HCT116 (cell line): ENCODE measurements around the gene PTPRCAP. TPM values are rescaled to one million over a fixed set of nuclear protein-coding genes. Genes with fewer than 3 reads are reported as not detected.

Source experiments
- ATAC-seq: fragments of 200-7000 bp; cut with Tn5 transposase; 2 replicates; pipeline ENCODE4 v1.9.1; 2020; ENCODE audit warnings: mild to moderate bottlenecking, moderate library complexity
- BruUV-seq: library from RNA; stranded (reverse); fragments of 400-500 nt; replicated peaks from 2 replicates; lab custom pipeline; 2021; lab: Mats Ljungman, UMichigan
- CTCF ChIA-PET: fragments of 300-600 bp; sonication (Branson Sonifier 250); formaldehyde crosslinking; loops from one replicate; lab custom pipeline; 2021; ENCODE audit warnings: antibody characterized with exemption; lab: Charles Lee
- POLR2A ChIA-PET: fragments of 300-600, 350-600 bp; sonication (Branson Sonifier 250); formaldehyde crosslinking; loops from one replicate; lab custom pipeline; 2021; ENCODE audit warnings: antibody characterized with exemption; lab: Charles Lee
- RAD21 ChIA-PET, 2 experiments: fragments of 300-600 bp; sonication (Branson Sonifier 250); formaldehyde crosslinking; loops; one replicate each; lab custom pipeline; 2023; ENCODE audit warnings: low total read pairs in 2 of 2; ENCODE audit not compliant: uncharacterized antibody in 2 of 2, unreplicated experiment in 2 of 2, low non-redundant PET in 1 of 2; lab: Charles Lee
- DNase-seq: peaks from one replicate; pipeline ENCODE4 v3.0.0-alpha.2; 2010; ENCODE audit warnings: low read depth, low spot score
- H2AFZ ChIP-seq: fragments of 200-600 bp; shearing (Covaris generic), sonication (generic); 2 replicates; pipeline ENCODE4 v1.6.1; 2017; ENCODE audit warnings: low read depth, mixed run types, mixed read lengths, antibody characterized with exemption, low read length; ENCODE audit not compliant: poor library complexity, severe bottlenecking
- H3K27ac ChIP-seq: 2 replicates; pipeline ENCODE4 v1.5.1; 2012; ENCODE audit warnings: low read depth, low read length
- H3K27me3 ChIP-seq: fragments of 200-600 bp; sonication (generic); 2 replicates; pipeline ENCODE4 v1.6.1; 2016; ENCODE audit warnings: mixed run types, low read length, mixed read lengths; ENCODE audit not compliant: insufficient read depth
- H3K36me3 ChIP-seq, 2 experiments: fragments of 200-500 bp in 1 of 2; fragments of 200-600 bp in 1 of 2; sonication (Bioruptor generic) in 1 of 2; sonication (generic) in 1 of 2; 2 replicates each; pipeline versions ENCODE4 v1.5.1 to v1.6.1; 2014 to 2016; ENCODE audit warnings: low read length in 2 of 2, inconsistent platforms in 1 of 2, mixed read lengths in 1 of 2, mixed run types in 1 of 2; ENCODE audit not compliant: insufficient read depth in 2 of 2, control insufficient read depth in 1 of 2
- H3K4me1 ChIP-seq, 2 experiments: fragments of 200-600 bp in 1 of 2; sonication (generic) in 1 of 2; 2 replicates each; pipeline versions ENCODE4 v1.5.1 to v1.6.1; 2012 to 2017; ENCODE audit warnings: low read length in 2 of 2, inconsistent platforms in 1 of 2, mild to moderate bottlenecking in 1 of 2, mixed read lengths in 1 of 2, mixed run types in 1 of 2, moderate library complexity in 1 of 2; ENCODE audit not compliant: insufficient read depth in 2 of 2, control insufficient read depth in 1 of 2
- H3K4me2 ChIP-seq: fragments of 200-600 bp; sonication (generic); 2 replicates; pipeline ENCODE4 v1.6.1; 2017; ENCODE audit warnings: mixed run types, low read length, mixed read lengths
- H3K4me3 ChIP-seq, 2 experiments: fragments of 200-600 bp in 1 of 2; sonication (generic) in 1 of 2; replicated peaks in 1 of 2; 2 replicates each; pipeline ENCODE4 v1.5.1; 2011 to 2016; ENCODE audit warnings: low read length in 2 of 2, control low read depth in 1 of 2, low read depth in 1 of 2, mild to moderate bottlenecking in 1 of 2, mixed read lengths in 1 of 2, mixed run types in 1 of 2
- H3K79me2 ChIP-seq: fragments of 200-600 bp; sonication (generic); 2 replicates; pipeline ENCODE4 v1.6.1; 2017; ENCODE audit warnings: mild to moderate bottlenecking, mixed run types, low read length, moderate library complexity, mixed read lengths; ENCODE audit not compliant: insufficient read depth
- H3K9ac ChIP-seq: fragments of 200-600 bp; sonication (generic); 2 replicates; pipeline ENCODE4 v1.6.1; 2016; ENCODE audit warnings: low read length, mixed read lengths
- H3K9me2 ChIP-seq: fragments of 200-600 bp; sonication (generic), shearing (Covaris generic); 2 replicates; pipeline ENCODE4 v1.6.1; 2017; ENCODE audit warnings: mixed run types, mild to moderate bottlenecking, moderate library complexity; ENCODE audit not compliant: insufficient read depth
- H3K9me3 ChIP-seq, 2 experiments: fragments of 200-500 bp in 1 of 2; fragments of 200-600 bp in 1 of 2; sonication (Bioruptor generic) in 1 of 2; sonication (generic) in 1 of 2; 2 replicates each; pipeline ENCODE4 v1.6.1; 2014 to 2017; ENCODE audit warnings: low read length in 2 of 2, mixed read lengths in 2 of 2, inconsistent platforms in 1 of 2, low read depth in 1 of 2, mild to moderate bottlenecking in 1 of 2, mixed run types in 1 of 2, moderate library complexity in 1 of 2; ENCODE audit not compliant: control insufficient read depth in 1 of 2, insufficient read depth in 1 of 2
- H4K20me1 ChIP-seq: fragments of 200-600 bp; sonication (generic), shearing (Covaris generic); 2 replicates; pipeline ENCODE4 v1.6.1; 2017; ENCODE audit warnings: mixed run types, mild to moderate bottlenecking, moderate library complexity; ENCODE audit not compliant: insufficient read depth
- EGR1 ChIP-seq: IDR thresholded peaks from 2 replicates; pipeline ENCODE4 v1.6.1; 2012; ENCODE audit warnings: low read depth
- ELF1 ChIP-seq: IDR thresholded peaks from 2 replicates; pipeline ENCODE4 v1.6.1; 2012; ENCODE audit warnings: low read depth, borderline replicate concordance
- EZH2 ChIP-seq: fragments of 200-600 bp; sonication (generic); IDR thresholded peaks from 2 replicates; pipeline ENCODE4 v1.6.1; 2017; ENCODE audit warnings: antibody characterized with exemption, mixed run types
- EZH2phosphoT487 ChIP-seq: fragments of 200-600 bp; IDR thresholded peaks from 2 replicates; pipeline ENCODE4 v1.6.1; 2018; ENCODE audit warnings: antibody characterized with exemption, borderline replicate concordance
- FOSL1 ChIP-seq: IDR thresholded peaks from 2 replicates; pipeline ENCODE4 v1.6.1; 2012; ENCODE audit warnings: low read depth
- JUND ChIP-seq: IDR thresholded peaks from 2 replicates; pipeline ENCODE4 v1.6.1; 2012
- POLR2AphosphoS5 ChIP-seq: IDR thresholded peaks from 2 replicates; pipeline ENCODE4 v1.6.1; 2011; ENCODE audit warnings: mild to moderate bottlenecking, low read depth, low read length, moderate library complexity
- RAD21 ChIP-seq: IDR thresholded peaks from 2 replicates; pipeline ENCODE4 v1.6.1; 2012; ENCODE audit warnings: low read depth, mild to moderate bottlenecking
- SP1 ChIP-seq: IDR thresholded peaks from 2 replicates; pipeline ENCODE4 v1.6.1; 2012; ENCODE audit warnings: low read depth
- SRF ChIP-seq: IDR thresholded peaks from 2 replicates; pipeline ENCODE4 v1.6.1; 2012; ENCODE audit warnings: low read depth
- TCF7L2 ChIP-seq: IDR thresholded peaks from 2 replicates; pipeline ENCODE4 v1.7.0; 2011; ENCODE audit warnings: borderline replicate concordance, inconsistent platforms; ENCODE audit not compliant: insufficient read depth, insufficient read length; ENCODE audit errors: extremely low read depth
- ZFX ChIP-seq: fragments of 450-650 bp; IDR thresholded peaks from 2 replicates; pipeline ENCODE4 v1.6.1; 2017
- ZNF274 ChIP-seq: fragments of 200-500 bp; sonication (Bioruptor generic); IDR thresholded peaks from 2 replicates; pipeline ENCODE4 v1.6.1; 2014; ENCODE audit warnings: mild to moderate bottlenecking, low read depth, low read length, inconsistent platforms
- intact Hi-C: fragments of 100-400 bp; cut with micrococcal nuclease; formaldehyde crosslinking; loops from 2 replicates; pipeline ENCODE4 v1.10.0; 2022
- total RNA-seq: library from RNA; stranded (reverse); gene quantifications from one replicate; pipeline ENCODE4 v1.2.1, GENCODE V29; 2021; ENCODE audit not compliant: unreplicated experiment
- TF ChIP-seq, protein P1 (sequence below): IDR thresholded peaks from 2 replicates; pipeline ENCODE4 v1.6.1; 2012
- TF ChIP-seq, protein P2 (sequence below): IDR thresholded peaks from 2 replicates; pipeline ENCODE4 v1.6.1; 2012
- TF ChIP-seq, protein P3 (sequence below): IDR thresholded peaks from 2 replicates; pipeline ENCODE4 v1.6.1; 2011; ENCODE audit warnings: mild to moderate bottlenecking, low read length, moderate library complexity; ENCODE audit not compliant: insufficient replicate concordance; ENCODE audit errors: extremely low read depth
- TF ChIP-seq, protein P4 (sequence below): IDR thresholded peaks from 2 replicates; pipeline ENCODE4 v1.6.1; 2012; ENCODE audit warnings: low read depth

The PTPRCAP gene
- total RNA-seq, 1 experiment from 2014 or later, result 1.4 TPM

DNA sequence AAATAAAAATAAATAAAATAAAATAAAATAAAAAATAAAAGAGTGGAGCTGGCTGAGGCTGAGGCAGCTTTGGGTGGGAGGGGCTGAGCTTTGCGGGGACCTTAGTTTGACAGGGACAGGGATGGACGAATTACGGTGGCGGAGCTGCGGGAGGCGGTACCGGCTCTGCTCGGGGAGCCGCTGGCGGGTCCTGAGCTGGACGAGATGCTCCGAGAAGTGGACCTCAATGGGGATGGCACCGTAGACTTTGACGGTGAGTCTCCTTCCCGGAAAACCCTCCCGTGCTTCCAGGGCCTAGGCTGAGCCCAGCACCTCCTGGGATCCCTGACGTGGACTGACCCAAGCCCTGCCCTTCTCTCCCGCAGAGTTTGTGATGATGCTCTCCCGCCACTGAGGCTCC lies 20.8 kb upstream of the PTPRCAP start:
- Histone ChIP-seq H4K20me1 (no peaks in the 10 kb centered on the region), H2AFZ (no peak overlapping the region), H3K27ac (no peak overlapping the region), H3K4me2 (no peak overlapping the region), H3K9me2 (no peaks in the 10 kb centered on the region), H3K4me1 (peaks cover 4 to 7% of the 10 kb centered on the region in 2 experiments), H3K27me3 (no peaks in the 10 kb centered on the region), H3K79me2 (no peaks in the 10 kb centered on the region), H3K36me3 (no peaks in the 10 kb centered on the region), H3K4me3 (no peak overlapping the region), H3K9me3 (no peaks in the 10 kb centered on the region), H3K9ac (no peak overlapping the region)
- POLR2A ChIA-PET, result no interaction called here
- no TSS peak for BruUV-seq
- CTCF ChIA-PET, result no interaction called here
- RAD21 ChIA-PET, result no interaction called here
- DNase-seq (no peak), ATAC-seq (no peak)
- intact Hi-C loops, result no loop called here
- TF ChIP-seq, protein P1, sequence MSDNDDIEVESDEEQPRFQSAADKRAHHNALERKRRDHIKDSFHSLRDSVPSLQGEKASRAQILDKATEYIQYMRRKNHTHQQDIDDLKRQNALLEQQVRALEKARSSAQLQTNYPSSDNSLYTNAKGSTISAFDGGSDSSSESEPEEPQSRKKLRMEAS, result no peak
- TF ChIP-seq ZFX, result no peak
- TF ChIP-seq, all 23 proteins: peak for 0

DNA sequence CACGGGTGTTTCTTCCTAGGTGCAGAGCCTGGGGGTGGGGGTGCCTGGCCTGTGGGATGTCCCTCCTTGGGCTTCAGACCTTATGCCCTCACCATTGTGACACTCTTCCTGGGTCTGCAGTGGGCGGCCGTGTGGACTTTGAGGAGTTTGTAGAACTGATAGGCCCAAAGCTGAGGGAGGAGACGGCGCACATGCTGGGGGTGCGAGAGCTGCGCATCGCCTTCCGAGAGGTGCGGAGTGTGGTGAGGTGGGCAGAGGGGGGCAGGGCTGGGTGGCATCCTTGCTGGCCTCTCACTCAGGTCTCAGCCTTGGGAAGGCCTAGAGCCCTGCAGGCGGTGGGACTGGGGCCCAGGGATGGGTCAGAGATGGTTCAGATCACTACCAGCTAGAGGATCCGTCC lies 20.0 kb upstream of the PTPRCAP start:
- BruUV-seq, result no TSS peak
- intact Hi-C loops, result no loop called here
- ChIA-PET POLR2A (no interaction called here), RAD21 (no interaction called here), CTCF (no interaction called here)
- no peak overlapping the region for H3K4me3 ChIP-seq
- no peak overlapping the region for H3K9ac ChIP-seq
- H3K27ac ChIP-seq, result no peak overlapping the region
- no peak for ATAC-seq
- no peak for DNase-seq
- no peaks in the 10 kb centered on the region for H3K79me2 ChIP-seq
- H3K4me1 ChIP-seq, result no peaks in the 10 kb centered on the region
- no peaks in the 10 kb centered on the region for H3K9me3 ChIP-seq
- H3K9me2 ChIP-seq, result no peaks in the 10 kb centered on the region
- H2AFZ ChIP-seq, result no peak overlapping the region
- H3K27me3 ChIP-seq, result no peaks in the 10 kb centered on the region
- H4K20me1 ChIP-seq, result no peaks in the 10 kb centered on the region
- no peaks in the 10 kb centered on the region for H3K36me3 ChIP-seq
- no peak overlapping the region for H3K4me2 ChIP-seq
- TF ChIP-seq, protein P2, sequence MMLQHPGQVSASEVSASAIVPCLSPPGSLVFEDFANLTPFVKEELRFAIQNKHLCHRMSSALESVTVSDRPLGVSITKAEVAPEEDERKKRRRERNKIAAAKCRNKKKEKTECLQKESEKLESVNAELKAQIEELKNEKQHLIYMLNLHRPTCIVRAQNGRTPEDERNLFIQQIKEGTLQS, result no peak
- no peak for TF ChIP-seq EGR1
- no peak for TF ChIP-seq RAD21
- TF ChIP-seq EZH2phosphoT487, result no peak
- no peak for TF ChIP-seq ELF1
- TF ChIP-seq, protein P3, sequence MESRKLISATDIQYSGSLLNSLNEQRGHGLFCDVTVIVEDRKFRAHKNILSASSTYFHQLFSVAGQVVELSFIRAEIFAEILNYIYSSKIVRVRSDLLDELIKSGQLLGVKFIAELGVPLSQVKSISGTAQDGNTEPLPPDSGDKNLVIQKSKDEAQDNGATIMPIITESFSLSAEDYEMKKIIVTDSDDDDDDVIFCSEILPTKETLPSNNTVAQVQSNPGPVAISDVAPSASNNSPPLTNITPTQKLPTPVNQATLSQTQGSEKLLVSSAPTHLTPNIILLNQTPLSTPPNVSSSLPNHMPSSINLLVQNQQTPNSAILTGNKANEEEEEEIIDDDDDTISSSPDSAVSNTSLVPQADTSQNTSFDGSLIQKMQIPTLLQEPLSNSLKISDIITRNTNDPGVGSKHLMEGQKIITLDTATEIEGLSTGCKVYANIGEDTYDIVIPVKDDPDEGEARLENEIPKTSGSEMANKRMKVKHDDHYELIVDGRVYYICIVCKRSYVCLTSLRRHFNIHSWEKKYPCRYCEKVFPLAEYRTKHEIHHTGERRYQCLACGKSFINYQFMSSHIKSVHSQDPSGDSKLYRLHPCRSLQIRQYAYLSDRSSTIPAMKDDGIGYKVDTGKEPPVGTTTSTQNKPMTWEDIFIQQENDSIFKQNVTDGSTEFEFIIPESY, result no peak
- no peak for TF ChIP-seq SP1
- TF ChIP-seq, protein P4, sequence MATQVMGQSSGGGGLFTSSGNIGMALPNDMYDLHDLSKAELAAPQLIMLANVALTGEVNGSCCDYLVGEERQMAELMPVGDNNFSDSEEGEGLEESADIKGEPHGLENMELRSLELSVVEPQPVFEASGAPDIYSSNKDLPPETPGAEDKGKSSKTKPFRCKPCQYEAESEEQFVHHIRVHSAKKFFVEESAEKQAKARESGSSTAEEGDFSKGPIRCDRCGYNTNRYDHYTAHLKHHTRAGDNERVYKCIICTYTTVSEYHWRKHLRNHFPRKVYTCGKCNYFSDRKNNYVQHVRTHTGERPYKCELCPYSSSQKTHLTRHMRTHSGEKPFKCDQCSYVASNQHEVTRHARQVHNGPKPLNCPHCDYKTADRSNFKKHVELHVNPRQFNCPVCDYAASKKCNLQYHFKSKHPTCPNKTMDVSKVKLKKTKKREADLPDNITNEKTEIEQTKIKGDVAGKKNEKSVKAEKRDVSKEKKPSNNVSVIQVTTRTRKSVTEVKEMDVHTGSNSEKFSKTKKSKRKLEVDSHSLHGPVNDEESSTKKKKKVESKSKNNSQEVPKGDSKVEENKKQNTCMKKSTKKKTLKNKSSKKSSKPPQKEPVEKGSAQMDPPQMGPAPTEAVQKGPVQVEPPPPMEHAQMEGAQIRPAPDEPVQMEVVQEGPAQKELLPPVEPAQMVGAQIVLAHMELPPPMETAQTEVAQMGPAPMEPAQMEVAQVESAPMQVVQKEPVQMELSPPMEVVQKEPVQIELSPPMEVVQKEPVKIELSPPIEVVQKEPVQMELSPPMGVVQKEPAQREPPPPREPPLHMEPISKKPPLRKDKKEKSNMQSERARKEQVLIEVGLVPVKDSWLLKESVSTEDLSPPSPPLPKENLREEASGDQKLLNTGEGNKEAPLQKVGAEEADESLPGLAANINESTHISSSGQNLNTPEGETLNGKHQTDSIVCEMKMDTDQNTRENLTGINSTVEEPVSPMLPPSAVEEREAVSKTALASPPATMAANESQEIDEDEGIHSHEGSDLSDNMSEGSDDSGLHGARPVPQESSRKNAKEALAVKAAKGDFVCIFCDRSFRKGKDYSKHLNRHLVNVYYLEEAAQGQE, result no peak
- no peak for TF ChIP-seq EZH2
- no peak for TF ChIP-seq POLR2AphosphoS5
- TF ChIP-seq ZNF274, result no peak
- TF ChIP-seq FOSL1, result no peak
- TF ChIP-seq JUND, result no peak
- no peak for TF ChIP-seq ZFX
- no peak for TF ChIP-seq SRF
- no peak for TF ChIP-seq TCF7L2
